ENCODE measurements around the gene SUMF1. TPM values are rescaled to one million over a fixed set of nuclear protein-coding genes. Genes with fewer than 3 reads are reported as not detected.

Gene SUMF1
- total and polyA plus RNA-seq, 2 of the 13 experiments (the other 11 are each of a cell fraction or from before 2014, with no cell fraction given) = 18.5 to 28.9 TPM

DNA sequence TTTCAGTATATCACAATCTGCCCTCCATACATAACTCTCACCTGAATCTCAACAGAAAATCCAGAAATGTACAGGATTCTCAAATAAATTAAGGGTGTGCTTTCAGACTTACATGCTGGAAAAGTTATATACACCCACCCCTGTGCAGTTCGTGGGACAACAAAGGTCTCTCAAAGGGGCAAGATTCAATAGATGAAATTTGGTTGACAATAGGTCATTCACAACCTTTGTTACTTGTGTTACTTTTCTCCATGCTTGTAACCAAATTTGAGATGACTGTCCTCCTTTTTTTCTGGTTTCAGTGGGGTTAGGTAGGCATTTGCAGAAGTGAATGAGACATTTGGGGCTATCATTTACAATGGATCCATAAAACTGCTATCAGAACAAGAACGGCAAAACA lies 91.2 kb downstream of the SUMF1 start:
- POLR2A ChIA-PET = no interaction called here
- BruUV-seq (replicated peaks) = no TSS peak
- Histone ChIP-seq H3K9me3 (ENCODE audit: low read length) (0 out of 2 replicates have a peak, but pooled peaks cover 8% of the 10 kb centered on the region), H3K4me1 (ENCODE audit: insufficient read depth, low read length) (no peaks in the 10 kb centered on the region), H4K20me1 (ENCODE audit: insufficient read depth, low read length) (no peaks in the 10 kb centered on the region), H3K4me2 (ENCODE audit: low read depth, low read length) (no peak overlapping the region), H3K27me3 (ENCODE audit: control insufficient read depth in 1 of 2, insufficient read depth in 2 of 2, low read length in 2 of 2) (no peaks in the 10 kb centered on the region), H3K36me3 (replicated peaks in 1 of 2; ENCODE audit: control insufficient read depth in 1 of 2, insufficient read depth in 2 of 2, low read length in 2 of 2) (peaks cover 1 to 5% of the 10 kb centered on the region in 2 experiments; a peak in 1 of 5 replicates), H3K4me3 (replicated peaks in 1 of 3; ENCODE audit: insufficient read depth in 1 of 3, low read depth in 2 of 3, low read length in 3 of 3) (no peak overlapping the region), H3K9ac (ENCODE audit: insufficient read depth, low read depth, low read length) (no peak overlapping the region), H2AFZ (ENCODE audit: low read length) (no peak overlapping the region), H3K79me2 (ENCODE audit: insufficient read depth, low read length) (no peaks in the 10 kb centered on the region), H3K27ac (ENCODE audit: extremely low read length, insufficient read depth, low read length) (no peak overlapping the region)
- no peak for FAIRE-seq
- intact Hi-C loops (cut with micrococcal nuclease; ENCODE audit: unreplicated experiment) = no loop called here
- CTCF ChIA-PET (ENCODE audit: low intra/inter-chr PET ratio, low total read pairs) = no interaction called here
- TF ChIP-seq ZNF605 (CRISPR knock-in tag; IDR thresholded peaks at IDR 0.05) = no peak
- TF ChIP-seq SALL2 (CRISPR knock-in tag; IDR thresholded peaks at IDR 0.05) = no peak
- TF ChIP-seq STAT5B (CRISPR knock-in tag; IDR thresholded peaks at IDR 0.05) = no peak
- no peak for TF ChIP-seq MAFK (conservative IDR thresholded peaks at IDR 0.05 in 1 of 2, IDR thresholded peaks at IDR 0.05 in 1 of 2; ENCODE audit: low read length in 2 of 2)
- no peak for TF ChIP-seq RARG (CRISPR knock-in tag; IDR thresholded peaks at IDR 0.05; ENCODE audit: low read depth)
- TF ChIP-seq, protein P1, sequence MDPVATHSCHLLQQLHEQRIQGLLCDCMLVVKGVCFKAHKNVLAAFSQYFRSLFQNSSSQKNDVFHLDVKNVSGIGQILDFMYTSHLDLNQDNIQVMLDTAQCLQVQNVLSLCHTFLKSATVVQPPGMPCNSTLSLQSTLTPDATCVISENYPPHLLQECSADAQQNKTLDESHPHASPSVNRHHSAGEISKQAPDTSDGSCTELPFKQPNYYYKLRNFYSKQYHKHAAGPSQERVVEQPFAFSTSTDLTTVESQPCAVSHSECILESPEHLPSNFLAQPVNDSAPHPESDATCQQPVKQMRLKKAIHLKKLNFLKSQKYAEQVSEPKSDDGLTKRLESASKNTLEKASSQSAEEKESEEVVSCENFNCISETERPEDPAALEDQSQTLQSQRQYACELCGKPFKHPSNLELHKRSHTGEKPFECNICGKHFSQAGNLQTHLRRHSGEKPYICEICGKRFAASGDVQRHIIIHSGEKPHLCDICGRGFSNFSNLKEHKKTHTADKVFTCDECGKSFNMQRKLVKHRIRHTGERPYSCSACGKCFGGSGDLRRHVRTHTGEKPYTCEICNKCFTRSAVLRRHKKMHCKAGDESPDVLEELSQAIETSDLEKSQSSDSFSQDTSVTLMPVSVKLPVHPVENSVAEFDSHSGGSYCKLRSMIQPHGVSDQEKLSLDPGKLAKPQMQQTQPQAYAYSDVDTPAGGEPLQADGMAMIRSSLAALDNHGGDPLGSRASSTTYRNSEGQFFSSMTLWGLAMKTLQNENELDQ (CRISPR knock-in tag; IDR thresholded peaks at IDR 0.05; ENCODE audit: borderline replicate concordance) = no peak
- TF ChIP-seq, protein P2, sequence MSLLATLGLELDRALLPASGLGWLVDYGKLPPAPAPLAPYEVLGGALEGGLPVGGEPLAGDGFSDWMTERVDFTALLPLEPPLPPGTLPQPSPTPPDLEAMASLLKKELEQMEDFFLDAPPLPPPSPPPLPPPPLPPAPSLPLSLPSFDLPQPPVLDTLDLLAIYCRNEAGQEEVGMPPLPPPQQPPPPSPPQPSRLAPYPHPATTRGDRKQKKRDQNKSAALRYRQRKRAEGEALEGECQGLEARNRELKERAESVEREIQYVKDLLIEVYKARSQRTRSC (CRISPR knock-in tag; IDR thresholded peaks at IDR 0.05; ENCODE audit: low read depth) = no peak
- no peak for TF ChIP-seq ZNF354B (CRISPR knock-in tag; IDR thresholded peaks at IDR 0.05)
- ATAC-seq = no peak
- in situ Hi-C loops (cut with HindIII; ENCODE audit: extremely low pct_ligation_motif_present, low pct_unique_long_range_greater_than_20kb) = no loop called here
- DNase-seq (ENCODE audit: low spot score) = no peak
- WGBS (ENCODE audit: low lambda C conversion rate) = 92% methylated on average over 2 of the region's 2 CpGs
